Calu3 (cell line): Measurements from ENCODE around the gene TEX14. TPM values are rescaled to one million over a fixed set of nuclear protein-coding genes. Genes with fewer than 3 reads are reported as not detected.

Experiments
- BruUV-seq: library from RNA; stranded (reverse); fragments of 400-500 nt; replicated peaks from 2 replicates; lab custom pipeline; 2021; lab: Mats Ljungman, UMichigan
- CTCF ChIA-PET: fragments of 300-600 bp; sonication (Branson Sonifier 250); formaldehyde crosslinking; loops from one replicate; lab custom pipeline; 2022; ENCODE audit warnings: antibody characterized with exemption; lab: Charles Lee
- DNase-seq: peaks from one replicate; pipeline ENCODE4 v3.0.0; 2022
- H3K27ac Mint-ChIP-seq: one replicate; pipeline ENCODE4 v1.8.0; 2022; ENCODE audit warnings: mixed read lengths; ENCODE audit not compliant: unreplicated experiment
- H3K27me3 Mint-ChIP-seq: one replicate; pipeline ENCODE4 v1.8.0; 2022; ENCODE audit warnings: mixed read lengths; ENCODE audit not compliant: unreplicated experiment
- H3K36me3 Mint-ChIP-seq: one replicate; pipeline ENCODE4 v1.8.0; 2022; ENCODE audit warnings: mild to moderate bottlenecking, moderate library complexity, mixed read lengths; ENCODE audit not compliant: insufficient read depth, unreplicated experiment
- H3K4me1 Mint-ChIP-seq: one replicate; pipeline ENCODE4 v1.8.0; 2022; ENCODE audit warnings: mild to moderate bottlenecking, low read depth, mixed read lengths; ENCODE audit not compliant: unreplicated experiment
- H3K4me3 Mint-ChIP-seq: one replicate; pipeline ENCODE4 v1.8.0; 2022; ENCODE audit warnings: mild to moderate bottlenecking, low read depth, moderate library complexity, mixed read lengths; ENCODE audit not compliant: unreplicated experiment
- H3K9me3 Mint-ChIP-seq: one replicate; pipeline ENCODE4 v1.8.0; 2022; ENCODE audit warnings: low read depth, mixed read lengths; ENCODE audit not compliant: unreplicated experiment
- intact Hi-C: fragments of 100-400 bp; cut with micrococcal nuclease; formaldehyde crosslinking; loops from one replicate; pipeline ENCODE4 v1.10.0; 2022; ENCODE audit not compliant: unreplicated experiment
- total RNA-seq: library from RNA; stranded (reverse); gene quantifications from 2 replicates; pipeline ENCODE4 v1.2.3, GENCODE V29; 2022
- TF ChIP-seq, protein P1 (sequence below): fragments of 200-600 bp; IDR thresholded peaks from one replicate; pipeline ENCODE4 v1.8.0; 2022; ENCODE audit warnings: antibody characterized with exemption; ENCODE audit not compliant: unreplicated experiment

The TEX14 gene
- total RNA-seq, 1 experiment from 2014 or later = 0.07 TPM

GRCh38 chr17:58671969-58672368, 19.9 kb downstream of the TEX14 start:
- Mint-ChIP-seq H3K36me3 (peaks cover 4% of the 10 kb centered on the region), H3K4me1 (peaks cover 15% of the 10 kb centered on the region), H3K27ac (no peak overlapping the region), H3K27me3 (no peaks in the 10 kb centered on the region), H3K4me3 (no peak overlapping the region), H3K9me3 (no peaks in the 10 kb centered on the region)
- DNase-seq = no peak
- BruUV-seq = no TSS peak
- TF ChIP-seq, protein P1, sequence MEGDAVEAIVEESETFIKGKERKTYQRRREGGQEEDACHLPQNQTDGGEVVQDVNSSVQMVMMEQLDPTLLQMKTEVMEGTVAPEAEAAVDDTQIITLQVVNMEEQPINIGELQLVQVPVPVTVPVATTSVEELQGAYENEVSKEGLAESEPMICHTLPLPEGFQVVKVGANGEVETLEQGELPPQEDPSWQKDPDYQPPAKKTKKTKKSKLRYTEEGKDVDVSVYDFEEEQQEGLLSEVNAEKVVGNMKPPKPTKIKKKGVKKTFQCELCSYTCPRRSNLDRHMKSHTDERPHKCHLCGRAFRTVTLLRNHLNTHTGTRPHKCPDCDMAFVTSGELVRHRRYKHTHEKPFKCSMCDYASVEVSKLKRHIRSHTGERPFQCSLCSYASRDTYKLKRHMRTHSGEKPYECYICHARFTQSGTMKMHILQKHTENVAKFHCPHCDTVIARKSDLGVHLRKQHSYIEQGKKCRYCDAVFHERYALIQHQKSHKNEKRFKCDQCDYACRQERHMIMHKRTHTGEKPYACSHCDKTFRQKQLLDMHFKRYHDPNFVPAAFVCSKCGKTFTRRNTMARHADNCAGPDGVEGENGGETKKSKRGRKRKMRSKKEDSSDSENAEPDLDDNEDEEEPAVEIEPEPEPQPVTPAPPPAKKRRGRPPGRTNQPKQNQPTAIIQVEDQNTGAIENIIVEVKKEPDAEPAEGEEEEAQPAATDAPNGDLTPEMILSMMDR = no peak
- CTCF ChIA-PET = no interaction called here
- intact Hi-C loops = no loop called here

GRCh38 chr17:58669853-58670252, 22.0 kb downstream of the TEX14 start:
- Mint-ChIP-seq H3K4me1 (peaks cover 15% of the 10 kb centered on the region), H3K4me3 (no peak overlapping the region), H3K27me3 (no peaks in the 10 kb centered on the region), H3K27ac (no peak overlapping the region), H3K9me3 (no peaks in the 10 kb centered on the region), H3K36me3 (peaks cover 4% of the 10 kb centered on the region)
- CTCF ChIA-PET = interaction anchor here (1.6 kb wide), 1 partner anchor 23 kb away, joined by 13 read pairs; the partner anchor contains the start of gene RAD51C
- TF ChIP-seq, protein P1 = no peak
- BruUV-seq = no TSS peak
- DNase-seq = no peak
- intact Hi-C loops = no loop called here

- BruUV-seq = no TSS peak
- CTCF ChIA-PET = no interaction called here
- peaks cover 15% of the 10 kb centered on the region for H3K4me1 Mint-ChIP-seq
- no peak overlapping the region for H3K4me3 Mint-ChIP-seq
- no peak for DNase-seq
- no peaks in the 10 kb centered on the region for H3K9me3 Mint-ChIP-seq
- H3K27me3 Mint-ChIP-seq = no peaks in the 10 kb centered on the region
- TF ChIP-seq, protein P1 = no peak
- intact Hi-C loops = no loop called here
- H3K27ac Mint-ChIP-seq = no peak overlapping the region
- H3K36me3 Mint-ChIP-seq = peaks cover 4% of the 10 kb centered on the region
These were observed 23.3 kb downstream of the TEX14 start for GRCh38 chr17:58668598-58668935.

GRCh38 chr17:58667934-58668597, 23.8 kb downstream of the TEX14 start:
- no peak for DNase-seq

More at GRCh38 chr17:58667934-58668597, 23.8 kb downstream of the TEX14 start:
- Mint-ChIP-seq H3K27ac (no peak overlapping the region), H3K27me3 (no peaks in the 10 kb centered on the region), H3K4me3 (no peak overlapping the region), H3K36me3 (peaks cover 4% of the 10 kb centered on the region), H3K4me1 (peaks cover 15% of the 10 kb centered on the region), H3K9me3 (no peaks in the 10 kb centered on the region)
- TF ChIP-seq, protein P1 = no peak
- BruUV-seq = no TSS peak
- CTCF ChIA-PET = interaction anchor here (0.7 kb wide), 1 partner anchor 1080 kb away, joined by 8 read pairs; no protein-coding TSS in a partner anchor
- intact Hi-C loops = no loop called here
